Motor neuron (in vitro differentiated cells): ENCODE data around the gene LTBP4. TPM values are rescaled to one million over a fixed set of nuclear protein-coding genes. Genes with fewer than 3 reads are reported as not detected.
A peak's percentile ranks its signal among the peaks of the same experiment; 100 is the strongest.

ENCODE experiments used
- ATAC-seq, 8 experiments: fragments of 200-7000 bp; cut with Tn5 transposase; replicated peaks in 6 of 8; 2 replicates each; pipeline ENCODE4 v1.8.0; 2021; ENCODE audit warnings: mild to moderate bottlenecking in 8 of 8, moderate library complexity in 8 of 8
- H3K27ac ChIP-seq, 2 donors: fragments of 250-450 bp; sonication (Bioruptor Pico); 2 replicates each; pipeline ENCODE4 v1.9.0; 2021; ENCODE audit warnings: antibody characterized with exemption in 2 of 2, mild to moderate bottlenecking in 2 of 2, moderate library complexity in 1 of 2
- H3K4me1 ChIP-seq, 2 donors: fragments of 250-450 bp; sonication (Bioruptor Pico); replicated peaks in 1 of 2; 2 replicates each; pipeline ENCODE4 v1.6.1; 2021; ENCODE audit warnings: antibody characterized with exemption in 2 of 2, mild to moderate bottlenecking in 2 of 2, moderate library complexity in 1 of 2
- H3K4me3 ChIP-seq, 5 donors: fragments of 250-450 bp; sonication (Bioruptor Pico); 2 replicates each; pipeline ENCODE4 v1.9.0; 2021; ENCODE audit warnings: antibody characterized with exemption in 5 of 5, mild to moderate bottlenecking in 5 of 5, moderate library complexity in 4 of 5
- WGBS, 10 experiments: fragments of 450-650 bp; shearing (Covaris generic); methylation state at CpG; one replicate each; pipeline ENCODE4 v1.0.0; 2022; 5-methylcytosine and 5-hydroxymethylcytosine counted together
- in situ Hi-C, 9 experiments: fragments of 400-800 bp; cut with MboI; loops; one replicate each; pipeline ENCODE4 v1.15.0; 2021; ENCODE audit warnings: low sequenced_read_pairs in 9 of 9, low pct_unique_long_range_greater_than_20kb in 2 of 9; ENCODE audit not compliant: unreplicated experiment in 9 of 9
- total RNA-seq, 8 experiments: library from RNA; unstranded; fragments of 300-600 nt; gene quantifications; 2 replicates each; pipeline versions ENCODE4 v1.2.3 to v1.2.4, GENCODE V29; 2022

Gene LTBP4
- total RNA-seq, 8 experiments from 2014 or later = 1.8 to 52.8 (median 20.1) TPM

GRCh38 chr19:40592170-40592569 lies 9.0 kb upstream of the LTBP4 start:
- Histone ChIP-seq H3K27ac (peak overlapping the region in 1 of 2 donors; percentile 59), H3K4me3 (no peak overlapping the region), H3K4me1 (peaks cover 17 to 24% of the 10 kb centered on the region in 2 donors)
- ATAC-seq = peak in 5 of 8 experiments; percentile 10 to 66 (median 47)
- in situ Hi-C loops = no loop called here
- 76 to 100% (median 93%) methylated on average over 1 to 3 of the region's 4 CpGs; no CpG with 5 or more reads in 3 of the 10 experiments for WGBS, 10 experiments

GRCh38 chr19:40594255-40594654 lies 6.9 kb upstream of the LTBP4 start:
- Histone ChIP-seq H3K27ac (no peak overlapping the region), H3K4me1 (peaks cover 17 to 24% of the 10 kb centered on the region in 2 donors), H3K4me3 (peak overlapping the region in 4 of 5 donors; percentile 18 to 26 (median 20))
- ATAC-seq = peak in 5 of 8 experiments; percentile 38 to 62 (median 46)
- in situ Hi-C loops = no loop called here
- WGBS, 10 experiments = 0 to 50% (median 28%) methylated on average over 1 to 2 of the region's 8 CpGs; no CpG with 5 or more reads in 6 of the 10 experiments

- peak overlapping the region in 4 of 5 donors; percentile 18 to 26 (median 20) for H3K4me3 ChIP-seq
- peak in 7 of 8 experiments; percentile 20 to 67 (median 54) for ATAC-seq
- WGBS, 10 experiments = 71% methylated on average over 4 of the region's 13 CpGs; no CpG with 5 or more reads in 9 of the 10 experiments
- in situ Hi-C loops = no loop called here
- peak overlapping the region in 1 of 2 donors; percentile 1 for H3K27ac ChIP-seq
- H3K4me1 ChIP-seq = peaks cover 17 to 25% of the 10 kb centered on the region in 2 donors
Measured at GRCh38 chr19:40594657-40595091, 6.5 kb upstream of the LTBP4 start.

- peaks cover 22 to 40% of the 10 kb centered on the region in 2 donors for H3K4me1 ChIP-seq
- peak overlapping the region in 4 of 5 donors; percentile 11 to 48 (median 44) for H3K4me3 ChIP-seq
- no peak overlapping the region for H3K27ac ChIP-seq
- in situ Hi-C loops = no loop called here
- WGBS, 10 experiments = 0% methylated on average over 1 of the region's 53 CpGs; no CpG with 5 or more reads in 9 of the 10 experiments
- peak; percentile 1 to 35 (median 6) for ATAC-seq
Measured at GRCh38 chr19:40596608-40597328, 4.4 kb upstream of the LTBP4 start.

- in situ Hi-C loops = no loop called here
- Histone ChIP-seq H3K4me1 (peaks cover 23 to 41% of the 10 kb centered on the region in 2 donors), H3K27ac (no peak overlapping the region), H3K4me3 (peak overlapping the region in 4 of 5 donors; percentile 11 to 48 (median 44))
- no peak for ATAC-seq
- WGBS, 10 experiments = 0% methylated on average over 1 to 4 of the region's 18 CpGs; no CpG with 5 or more reads in 8 of the 10 experiments
Measured at GRCh38 chr19:40597329-40597838, 3.8 kb upstream of the LTBP4 start.

- peaks cover 25 to 49% of the 10 kb centered on the region in 2 donors for H3K4me1 ChIP-seq
- H3K27ac ChIP-seq = peak overlapping the region in 1 of 2 donors; percentile 85
- ATAC-seq = peak; percentile 51 to 74 (median 56)
- in situ Hi-C loops = no loop called here
- 0 to 10% (median 0%) methylated on average over 1 to 8 of the region's 46 CpGs; no CpG with 5 or more reads in 4 of the 10 experiments for WGBS, 10 experiments
- H3K4me3 ChIP-seq = peak overlapping the region; percentile 17 to 48 (median 43)
Measured at GRCh38 chr19:40598121-40598917, 2.9 kb upstream of the LTBP4 start.

GRCh38 chr19:40598918-40599307 lies 2.3 kb upstream of the LTBP4 start:
- no peak overlapping the region for H3K27ac ChIP-seq
- peak overlapping the region in 1 of 5 donors; percentile 46 for H3K4me3 ChIP-seq
- 0 to 40% (median 14%) methylated on average over 1 to 14 of the region's 15 CpGs for WGBS, 10 experiments
- peaks cover 27 to 49% of the 10 kb centered on the region in 2 donors for H3K4me1 ChIP-seq
- in situ Hi-C loops = no loop called here
- ATAC-seq = no peak

- Histone ChIP-seq H3K4me1 (peaks cover 22 to 48% of the 10 kb centered on the region in 2 donors), H3K4me3 (no peak overlapping the region), H3K27ac (no peak overlapping the region)
- WGBS, 10 experiments = 20% methylated on average over 1 of the region's 9 CpGs; no CpG with 5 or more reads in 9 of the 10 experiments
- no peak for ATAC-seq
- in situ Hi-C loops = no loop called here
Measured at GRCh38 chr19:40599331-40599901, 1.8 kb upstream of the LTBP4 start.

GRCh38 chr19:40599902-40600569 lies 1.1 kb upstream of the LTBP4 start:
- H3K4me1 ChIP-seq = peaks cover 16 to 46% of the 10 kb centered on the region in 2 donors
- no peak overlapping the region for H3K4me3 ChIP-seq
- in situ Hi-C loops = no loop called here
- H3K27ac ChIP-seq = no peak overlapping the region
- WGBS, 10 experiments = 0 to 88% (median 40%) methylated on average over 1 to 5 of the region's 43 CpGs; no CpG with 5 or more reads in 7 of the 10 experiments
- no peak for ATAC-seq

- WGBS, 10 experiments = 0 to 100% (median 67%) methylated on average over 1 to 2 of the region's 13 CpGs; no CpG with 5 or more reads in 7 of the 10 experiments
- Histone ChIP-seq H3K4me1 (peaks cover 14 to 47% of the 10 kb centered on the region in 2 donors), H3K4me3 (peak overlapping the region; percentile 29 to 46 (median 31)), H3K27ac (no peak overlapping the region)
- ATAC-seq = no peak
- in situ Hi-C loops = no loop called here
Measured at GRCh38 chr19:40600570-40601133, 517 bp upstream of the LTBP4 start.

- in situ Hi-C loops = no loop called here
- peaks cover 12 to 44% of the 10 kb centered on the region in 2 donors for H3K4me1 ChIP-seq
- WGBS, 10 experiments = 0 to 86% (median 10%) methylated on average over 1 to 2 of the region's 2 CpGs; no CpG with 5 or more reads in 2 of the 10 experiments
- H3K27ac ChIP-seq = no peak overlapping the region
- no peak overlapping the region for H3K4me3 ChIP-seq
- ATAC-seq = no peak
Measured at GRCh38 chr19:40603071-40603388, 1.9 kb downstream of the LTBP4 start.
